Esophagus (tissue), 2 donors: ENCODE results near the gene GRIN2C. TPM values are rescaled to one million over a fixed set of nuclear protein-coding genes. Genes with fewer than 3 reads are reported as not detected.
A peak's percentile ranks its signal among the peaks of the same experiment; 100 is the strongest.

Source experiments
- H3K27ac ChIP-seq, 2 donors: one replicate each; pipeline ENCODE4 v1.5.1; 2013; ENCODE audit warnings: low read depth in 2 of 2, mild to moderate bottlenecking in 2 of 2, inconsistent platforms in 1 of 2, low read length in 1 of 2, moderate library complexity in 1 of 2
- H3K27me3 ChIP-seq, 2 donors: one replicate each; pipeline ENCODE4 v1.6.1; 2013; ENCODE audit warnings: low read length in 2 of 2, control low read depth in 1 of 2, mild to moderate bottlenecking in 1 of 2; ENCODE audit not compliant: insufficient read depth in 2 of 2, control insufficient read depth in 1 of 2
- H3K36me3 ChIP-seq, 2 donors: one replicate each; pipeline ENCODE4 v1.6.1; 2013; ENCODE audit warnings: low read length in 1 of 2; ENCODE audit not compliant: control insufficient read depth in 2 of 2, insufficient read depth in 2 of 2
- H3K4me1 ChIP-seq, 2 donors: one replicate each; pipeline ENCODE4 v1.6.1; 2013; ENCODE audit warnings: low read length in 1 of 2; ENCODE audit not compliant: control insufficient read depth in 2 of 2, insufficient read depth in 2 of 2
- H3K4me3 ChIP-seq, 2 donors: one replicate each; pipeline ENCODE4 v1.5.1; 2013; ENCODE audit warnings: low read length in 2 of 2, mild to moderate bottlenecking in 2 of 2, low read depth in 1 of 2, moderate library complexity in 1 of 2
- H3K9me3 ChIP-seq, 2 donors: one replicate each; pipeline ENCODE4 v1.6.1; 2013; ENCODE audit warnings: mild to moderate bottlenecking in 2 of 2, low read depth in 1 of 2, low read length in 1 of 2, moderate library complexity in 1 of 2; ENCODE audit not compliant: control insufficient read depth in 2 of 2, insufficient read depth in 1 of 2
- WGBS, 2 donors: extraction: QIAGEN DNeasy Blood & Tissue Kit; methylation state at CpG; one replicate each; pipeline ENCODE4 v1.1.7; 2013; 5-methylcytosine and 5-hydroxymethylcytosine counted together
- polyA plus RNA-seq, 2 donors: library from polyadenylated mRNA; stranded (reverse); fragments of 200-250 nt; gene quantifications; one replicate each; pipeline ENCODE4 v1.2.3, GENCODE V29; 2013
- donor health status: healthy with polysubstance abuse.
- donor health status: Bipolar disorder and iron deficiency.

Gene GRIN2C
- polyA plus RNA-seq, 2 donors, result 0.08 to 0.10 TPM

DNA sequence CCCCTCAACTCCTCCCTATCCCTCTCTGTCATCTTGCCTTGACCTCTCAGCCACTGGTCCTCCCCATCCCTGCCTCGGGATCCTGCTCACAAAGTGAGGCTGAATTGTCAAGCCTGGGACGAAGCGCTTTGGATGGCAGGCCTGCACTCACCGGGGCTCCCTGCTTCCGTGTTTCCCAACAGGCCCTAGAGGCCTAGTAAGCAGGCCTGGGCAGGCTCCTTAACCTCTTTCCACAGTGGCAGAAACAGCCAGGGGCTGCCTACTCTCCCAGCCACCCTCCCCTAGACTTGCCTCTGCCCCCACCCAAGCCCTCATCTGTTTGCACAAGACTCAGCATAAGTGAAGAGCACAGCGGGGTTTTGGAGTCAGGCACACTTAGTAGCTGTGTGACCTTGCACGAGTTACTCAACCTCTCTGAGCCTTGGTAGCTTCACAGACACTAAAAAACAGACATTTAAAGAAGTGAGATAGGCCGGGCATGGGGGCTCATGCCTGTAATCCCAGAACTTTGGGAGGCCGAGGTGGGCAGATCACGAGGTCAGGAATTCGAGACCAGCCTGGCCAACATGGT lies 38.8 kb upstream of the GRIN2C start:
- H3K4me3 ChIP-seq, result no peak overlapping the region
- H3K27me3 ChIP-seq, result peaks cover 0 to 3% of the 10 kb centered on the region in 2 donors
- no peaks in the 10 kb centered on the region for H3K9me3 ChIP-seq
- peaks cover 5 to 12% of the 10 kb centered on the region in 2 donors for H3K4me1 ChIP-seq
- H3K36me3 ChIP-seq, result no peaks in the 10 kb centered on the region
- peak overlapping the region; percentile 23 to 44 for H3K27ac ChIP-seq
- WGBS, 2 donors, result 59 to 64% methylated on average over 11 of the region's 11 CpGs

DNA sequence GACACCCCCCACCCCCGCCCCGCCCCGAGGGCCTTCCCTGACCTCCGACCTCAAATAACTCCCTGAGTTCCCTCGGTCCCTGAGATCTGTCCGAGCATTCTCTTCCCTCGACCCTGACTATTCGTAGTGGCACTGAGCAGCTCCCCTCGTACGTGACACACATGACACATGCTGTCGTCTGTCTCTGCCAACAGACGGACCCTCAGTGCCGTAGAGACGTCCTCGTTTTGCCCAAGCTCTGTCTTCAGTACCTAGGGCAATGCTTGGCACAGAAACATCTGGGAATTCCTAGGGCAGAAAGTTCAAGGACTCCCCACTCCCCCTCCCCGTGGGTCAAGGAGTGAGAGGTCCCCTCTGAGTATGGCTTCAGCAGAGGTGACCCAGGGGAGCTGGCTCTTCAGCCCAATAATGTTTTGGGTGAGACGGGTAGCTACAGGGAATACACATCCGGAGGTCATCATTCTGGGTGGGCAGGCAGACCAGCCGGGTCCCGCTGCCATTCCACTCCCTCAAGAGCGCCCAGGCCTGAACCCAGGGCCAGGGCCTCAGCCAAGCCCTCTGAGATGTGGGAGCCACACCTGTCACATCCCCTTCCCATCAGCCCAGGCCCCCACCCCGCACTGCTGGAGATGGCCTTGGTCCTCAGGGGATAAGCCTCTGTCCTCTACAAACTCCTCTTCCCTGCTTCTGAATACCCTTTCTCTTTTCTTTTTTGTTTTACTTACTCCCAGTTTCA lies 34.4 kb upstream of the GRIN2C start:
- Histone ChIP-seq H3K27ac (no peak overlapping the region), H3K36me3 (no peaks in the 10 kb centered on the region), H3K4me1 (peaks cover 8 to 9% of the 10 kb centered on the region in 2 donors), H3K27me3 (peaks cover 0 to 3% of the 10 kb centered on the region in 2 donors), H3K9me3 (no peaks in the 10 kb centered on the region), H3K4me3 (peak overlapping the region in 1 of 2 donors; percentile 46)
- WGBS, 2 donors, result 34 to 36% methylated on average over 21 to 22 of the region's 22 CpGs

DNA sequence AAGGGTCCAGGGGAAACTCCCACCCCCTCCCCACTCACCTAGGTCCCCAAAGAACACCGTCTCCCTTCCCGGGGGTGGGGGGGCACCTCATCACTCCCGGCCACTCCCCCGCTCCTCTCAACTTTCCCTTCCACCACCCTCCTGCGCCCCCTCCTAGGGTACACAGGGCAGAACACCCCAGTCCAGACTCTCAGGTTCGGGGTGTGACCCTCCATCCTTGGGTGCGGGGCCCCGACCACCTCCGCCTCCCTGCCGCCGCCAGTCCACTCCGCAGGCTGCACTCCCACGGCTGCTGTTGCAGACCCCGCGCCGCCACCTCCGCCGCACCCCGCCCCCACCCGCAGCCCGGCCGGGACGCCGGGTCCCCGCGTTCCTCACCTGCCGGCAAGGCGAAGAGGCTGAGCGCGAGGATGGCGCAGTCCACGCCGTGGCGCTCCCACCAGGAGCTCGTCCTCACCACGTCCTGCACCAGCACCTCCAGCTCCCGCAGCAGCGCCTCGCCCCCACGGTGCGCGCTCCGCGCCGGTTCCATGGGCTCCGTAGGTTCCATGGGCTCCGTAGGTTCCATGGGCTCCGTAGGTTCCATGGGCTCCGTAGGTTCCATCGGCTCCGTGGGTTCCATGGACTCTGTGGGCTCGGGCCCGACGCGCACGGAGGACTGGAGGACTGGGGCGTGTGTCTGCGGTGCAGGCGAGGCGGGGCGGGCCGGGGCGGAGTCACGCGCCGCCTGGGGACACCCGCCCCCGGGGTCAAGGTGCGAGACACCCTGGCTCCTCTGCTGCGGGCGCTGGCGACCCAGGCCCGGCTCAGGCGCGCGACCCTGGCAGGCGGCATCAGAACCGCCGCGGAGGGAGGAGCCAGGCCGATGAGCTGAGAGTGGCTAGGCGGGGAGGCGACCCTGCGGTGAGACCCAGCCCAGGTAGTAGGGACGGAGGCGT lies 33.6 kb upstream of the GRIN2C start, which contains the start of gene FADS6:
Gene FADS6 (minus strand): TSS at position 660 of the 938 bp plus-strand sequence. CDS start 38 bp downstream, at position 622.
- peak within 1 kb of the TSS; percentile 44 to 46 for H3K4me3 ChIP-seq
- WGBS, 2 donors, result 4% methylated on average over 79 to 86 of the region's 86 CpGs
- no peaks in the 10 kb centered on the region for H3K9me3 ChIP-seq
- peaks cover 6 to 8% of the 10 kb centered on the region in 2 donors for H3K4me1 ChIP-seq
- peaks cover 0 to 3% of the 10 kb centered on the region in 2 donors for H3K27me3 ChIP-seq
- H3K27ac ChIP-seq, result no peak within 1 kb of the TSS
- no peaks in the 10 kb centered on the region for H3K36me3 ChIP-seq

DNA sequence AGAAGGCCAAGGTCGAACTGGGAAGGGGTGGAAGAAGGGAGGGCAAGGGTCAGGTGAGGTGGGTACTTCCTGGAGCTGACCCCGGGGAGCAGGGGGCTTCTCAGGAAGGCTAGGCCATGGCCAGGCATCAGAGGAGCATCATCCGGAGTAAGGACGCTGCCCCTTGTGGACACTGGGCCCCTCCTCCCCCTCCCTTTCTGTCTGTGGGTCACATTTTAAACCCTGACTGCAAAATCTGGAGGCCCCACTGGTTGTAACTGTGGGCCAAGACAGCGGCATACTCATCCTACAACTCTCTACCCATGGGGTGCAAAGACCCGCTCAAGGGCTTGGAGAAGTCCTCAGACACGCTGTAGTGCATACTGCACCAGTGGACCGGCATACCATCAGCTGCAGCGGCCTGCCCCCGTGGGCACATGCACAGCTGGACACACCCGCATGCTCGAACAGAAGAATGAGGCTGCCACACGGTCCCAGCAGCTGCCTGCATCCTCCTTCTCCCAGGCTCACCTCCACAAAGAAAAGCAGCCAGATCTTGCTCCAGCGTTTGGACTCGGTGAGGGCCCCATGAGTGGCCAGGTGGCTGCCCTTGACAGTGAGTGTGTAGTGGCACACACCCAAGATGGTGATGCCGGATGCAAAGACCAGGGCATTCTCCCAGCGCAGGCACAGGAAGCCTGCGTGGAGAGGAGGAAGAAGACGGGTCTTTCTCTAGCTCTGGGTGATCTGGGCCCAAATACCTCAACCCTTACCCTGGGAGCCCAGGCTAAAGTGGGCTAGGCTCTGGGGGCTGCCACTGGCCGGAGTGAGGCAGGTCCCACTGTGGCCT lies 32.5 kb upstream of the GRIN2C start:
- peaks cover 5 to 8% of the 10 kb centered on the region in 2 donors for H3K4me1 ChIP-seq
- no peak overlapping the region for H3K4me3 ChIP-seq
- no peaks in the 10 kb centered on the region for H3K9me3 ChIP-seq
- H3K27me3 ChIP-seq, result peaks cover 0 to 3% of the 10 kb centered on the region in 2 donors
- H3K36me3 ChIP-seq, result no peaks in the 10 kb centered on the region
- WGBS, 2 donors, result 63 to 73% methylated on average over 20 of the region's 20 CpGs
- no peak overlapping the region for H3K27ac ChIP-seq

DNA sequence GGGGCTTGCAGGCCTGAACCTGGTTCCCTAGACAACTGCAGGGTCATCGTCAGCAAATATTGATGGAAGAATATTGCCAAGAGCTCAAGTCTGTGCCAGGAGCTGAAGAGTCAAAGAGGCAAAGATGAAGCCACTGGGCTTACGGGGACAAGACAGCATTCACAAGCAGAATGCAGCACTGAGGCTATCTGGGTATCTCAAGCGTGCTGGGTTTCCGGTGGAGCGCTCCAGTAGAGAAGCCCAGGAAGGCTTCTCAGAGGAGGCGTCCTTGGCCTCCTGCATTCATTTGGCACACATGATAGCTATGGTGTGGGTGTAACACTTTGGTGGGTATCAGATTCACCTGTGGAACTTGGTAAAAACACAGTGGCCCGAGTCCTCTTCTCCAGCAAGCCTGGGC lies 30.9 kb upstream of the GRIN2C start:
- H3K4me1 ChIP-seq, result peaks cover 5 to 8% of the 10 kb centered on the region in 2 donors
- H3K27ac ChIP-seq, result no peak overlapping the region
- peaks cover 0 to 3% of the 10 kb centered on the region in 2 donors for H3K27me3 ChIP-seq
- WGBS, 2 donors, result 91 to 93% methylated on average over 7 of the region's 7 CpGs
- no peak overlapping the region for H3K4me3 ChIP-seq
- H3K9me3 ChIP-seq, result no peaks in the 10 kb centered on the region
- H3K36me3 ChIP-seq, result no peaks in the 10 kb centered on the region

DNA sequence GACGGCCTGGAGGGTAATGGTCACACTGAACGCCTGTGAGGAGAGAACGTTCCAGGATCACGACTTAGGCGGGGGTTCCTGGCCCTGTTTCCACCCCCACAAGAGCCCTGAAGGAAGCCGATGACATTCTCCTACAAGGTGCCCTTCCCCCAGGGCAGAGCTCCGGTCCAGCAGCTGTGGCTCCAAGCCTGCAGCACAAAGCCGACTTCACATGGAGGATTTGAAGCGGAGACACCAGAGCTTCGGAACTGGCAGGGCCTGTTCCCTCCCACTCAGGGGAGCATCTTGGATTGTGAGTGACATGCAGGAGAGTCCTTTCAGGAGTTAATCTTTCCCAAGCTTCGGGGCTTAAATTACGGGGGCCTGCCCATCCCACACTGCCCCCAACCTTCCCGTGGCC lies 28.8 kb upstream of the GRIN2C start:
- Histone ChIP-seq H3K9me3 (no peaks in the 10 kb centered on the region), H3K27ac (no peak overlapping the region), H3K36me3 (no peaks in the 10 kb centered on the region), H3K4me1 (peaks cover 3 to 5% of the 10 kb centered on the region in 2 donors), H3K4me3 (no peak overlapping the region), H3K27me3 (no peaks in the 10 kb centered on the region)
- WGBS, 2 donors, result 52 to 56% methylated on average over 13 of the region's 13 CpGs

DNA sequence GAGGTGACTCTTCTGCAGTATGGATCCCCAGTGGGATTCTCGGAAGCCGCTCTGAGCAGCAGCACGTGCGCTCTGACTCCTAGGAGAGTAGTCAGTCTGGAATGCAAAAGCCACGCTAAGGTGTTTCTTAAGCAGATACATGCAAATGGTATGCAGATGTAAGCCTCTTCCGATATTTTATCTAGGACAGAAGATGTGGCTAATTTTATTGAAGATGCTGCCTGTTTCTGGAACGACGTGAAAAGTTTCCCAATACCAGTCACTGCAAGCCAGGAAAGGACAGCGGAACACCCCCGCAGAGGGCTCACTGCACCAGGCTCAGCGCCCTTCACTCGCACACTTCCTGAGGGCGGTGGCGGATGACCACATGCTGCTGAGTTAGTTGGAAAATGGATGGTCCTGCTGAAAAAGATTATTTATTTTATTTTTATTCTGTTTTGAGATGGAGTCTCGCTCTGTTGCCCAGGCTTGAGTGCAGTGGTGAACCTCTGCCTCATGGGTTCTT lies 23.6 kb upstream of the GRIN2C start:
- Histone ChIP-seq H3K9me3 (no peaks in the 10 kb centered on the region), H3K27me3 (no peaks in the 10 kb centered on the region), H3K4me3 (no peak overlapping the region), H3K27ac (no peak overlapping the region), H3K4me1 (peaks cover 0 to 4% of the 10 kb centered on the region in 2 donors), H3K36me3 (no peaks in the 10 kb centered on the region)
- 77 to 81% methylated on average over 15 of the region's 15 CpGs for WGBS, 2 donors

DNA sequence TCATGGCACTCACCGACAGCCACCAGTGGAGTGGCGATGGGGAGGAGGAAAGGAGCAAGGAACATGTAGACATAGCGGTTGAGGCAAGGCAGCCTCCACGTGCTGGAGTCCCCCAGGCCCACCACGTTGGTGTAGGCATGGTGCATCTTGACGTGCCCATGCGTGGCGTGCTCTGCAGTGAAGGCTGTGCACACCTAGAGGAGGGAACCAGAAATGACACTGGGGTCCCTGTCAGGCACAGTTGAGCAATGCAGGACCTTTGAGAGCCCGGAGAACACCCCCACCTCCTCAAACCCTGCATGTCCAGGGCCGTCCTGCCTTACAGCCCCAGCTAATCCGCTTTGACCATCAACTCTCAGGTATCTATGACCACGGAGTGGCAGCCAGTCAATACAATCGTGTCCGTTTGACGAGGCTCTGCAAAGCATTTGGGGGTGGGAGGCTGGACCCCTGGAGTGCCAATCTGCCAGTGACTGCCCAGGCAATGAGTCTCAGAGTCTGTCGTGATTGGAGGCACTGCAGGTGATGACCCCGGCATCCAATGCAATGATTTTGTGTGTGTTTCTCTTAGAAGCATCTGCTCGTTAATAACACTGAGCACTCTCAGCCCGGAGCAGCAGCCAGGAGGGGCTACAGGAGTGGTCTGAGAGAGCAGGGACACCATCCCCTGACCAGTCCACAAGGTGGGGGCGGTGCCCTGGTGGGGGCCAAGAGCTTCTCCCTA lies 23.0 kb upstream of the GRIN2C start:
- Histone ChIP-seq H3K27ac (no peak overlapping the region), H3K36me3 (no peaks in the 10 kb centered on the region), H3K27me3 (no peaks in the 10 kb centered on the region), H3K4me3 (no peak overlapping the region), H3K9me3 (no peaks in the 10 kb centered on the region), H3K4me1 (peaks cover 0 to 9% of the 10 kb centered on the region in 2 donors)
- WGBS, 2 donors, result 77% methylated on average over 20 of the region's 20 CpGs
